ENCODE results near the gene RSAD1.

DNA sequence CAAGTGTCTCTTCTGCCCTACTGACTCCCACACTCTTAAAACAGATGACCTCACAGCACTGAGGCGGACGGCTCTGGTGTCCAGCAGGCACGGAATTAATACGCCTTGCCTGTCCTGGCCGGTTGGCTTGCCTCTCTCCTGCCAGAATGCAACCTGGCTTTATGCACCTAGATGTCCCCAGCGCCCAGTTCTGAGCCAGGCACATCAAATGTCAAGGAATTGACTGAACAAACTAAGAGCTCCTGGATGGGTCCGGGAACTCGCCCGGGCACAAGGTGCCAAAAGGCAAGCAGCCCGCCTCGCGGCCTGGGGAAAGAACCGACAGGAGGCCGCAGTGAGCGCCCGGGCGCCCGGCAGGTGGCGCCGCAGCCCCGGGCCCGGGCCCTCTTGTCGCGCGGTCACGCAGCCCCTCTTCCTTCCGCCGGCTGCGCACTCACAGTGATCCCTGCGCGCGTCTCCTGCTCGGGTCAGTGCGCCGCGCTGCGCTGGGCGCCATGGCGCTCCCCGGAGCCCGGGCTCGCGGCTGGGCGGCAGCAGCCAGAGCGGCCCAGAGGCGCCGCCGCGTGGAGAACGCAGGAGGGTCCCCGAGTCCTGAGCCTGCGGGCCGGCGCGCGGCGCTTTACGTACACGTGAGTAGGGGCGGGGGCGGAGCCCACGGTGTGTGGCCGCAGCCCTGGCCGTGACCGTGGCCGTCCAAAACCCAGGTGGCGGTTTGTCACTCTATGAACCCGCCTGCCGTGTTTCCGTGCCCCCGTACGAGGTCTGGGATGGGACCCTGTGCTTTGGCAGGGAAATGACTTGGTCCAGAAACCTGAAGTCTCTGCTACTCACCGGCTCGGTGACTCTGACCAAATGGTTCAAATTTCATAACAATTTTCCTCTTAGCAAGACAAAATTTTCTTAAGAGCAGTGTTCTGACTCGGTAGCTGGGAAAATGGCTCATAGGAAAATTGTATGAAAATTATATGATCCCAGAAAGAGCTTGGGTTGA, at the start of gene RSAD1:
- TF ChIP-seq, protein P1, sequence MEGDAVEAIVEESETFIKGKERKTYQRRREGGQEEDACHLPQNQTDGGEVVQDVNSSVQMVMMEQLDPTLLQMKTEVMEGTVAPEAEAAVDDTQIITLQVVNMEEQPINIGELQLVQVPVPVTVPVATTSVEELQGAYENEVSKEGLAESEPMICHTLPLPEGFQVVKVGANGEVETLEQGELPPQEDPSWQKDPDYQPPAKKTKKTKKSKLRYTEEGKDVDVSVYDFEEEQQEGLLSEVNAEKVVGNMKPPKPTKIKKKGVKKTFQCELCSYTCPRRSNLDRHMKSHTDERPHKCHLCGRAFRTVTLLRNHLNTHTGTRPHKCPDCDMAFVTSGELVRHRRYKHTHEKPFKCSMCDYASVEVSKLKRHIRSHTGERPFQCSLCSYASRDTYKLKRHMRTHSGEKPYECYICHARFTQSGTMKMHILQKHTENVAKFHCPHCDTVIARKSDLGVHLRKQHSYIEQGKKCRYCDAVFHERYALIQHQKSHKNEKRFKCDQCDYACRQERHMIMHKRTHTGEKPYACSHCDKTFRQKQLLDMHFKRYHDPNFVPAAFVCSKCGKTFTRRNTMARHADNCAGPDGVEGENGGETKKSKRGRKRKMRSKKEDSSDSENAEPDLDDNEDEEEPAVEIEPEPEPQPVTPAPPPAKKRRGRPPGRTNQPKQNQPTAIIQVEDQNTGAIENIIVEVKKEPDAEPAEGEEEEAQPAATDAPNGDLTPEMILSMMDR (IDR thresholded peaks at IDR 0.05): peak; percentile 60 to 98 (median 83)
- TF ChIP-seq POLR2AphosphoS5 (IDR thresholded peaks at IDR 0.05; ENCODE audit: insufficient read depth in 1 of 2, low read depth in 1 of 2): peak in 1 of 2 donors; percentile 38
- peak in 1 of 2 donors; percentile 70 for TF ChIP-seq POLR2A (IDR thresholded peaks at IDR 0.05)

Measured in vagina (tissue), 2 donors.